Panc1 (cell line): ENCODE data around the gene MLLT3.

Experiments used
- POLR2AphosphoS5 ChIP-seq: IDR thresholded peaks from 2 replicates; pipeline ENCODE4 v1.6.1; 2012; ENCODE audit warnings: mild to moderate bottlenecking, low read depth, low read length, moderate library complexity
- SIN3A ChIP-seq: IDR thresholded peaks from 2 replicates; pipeline ENCODE4 v1.6.1; 2012; ENCODE audit warnings: low read depth, mild to moderate bottlenecking, low read length, moderate library complexity, borderline replicate concordance; ENCODE audit not compliant: insufficient read depth
- TF ChIP-seq, protein P1 (sequence below), 2 experiments: IDR thresholded peaks; 2 replicates each; pipeline ENCODE4 v1.6.1; 2011 to 2012; ENCODE audit warnings: low read depth in 2 of 2, control low read depth in 1 of 2, low read length in 1 of 2, mild to moderate bottlenecking in 1 of 2, moderate library complexity in 1 of 2; ENCODE audit not compliant: insufficient read depth in 1 of 2
- TF ChIP-seq, protein P2 (sequence below): fragments of 450-650 bp; IDR thresholded peaks from 2 replicates; pipeline ENCODE4 v1.5.1; 2017; ENCODE audit warnings: mild to moderate bottlenecking

DNA sequence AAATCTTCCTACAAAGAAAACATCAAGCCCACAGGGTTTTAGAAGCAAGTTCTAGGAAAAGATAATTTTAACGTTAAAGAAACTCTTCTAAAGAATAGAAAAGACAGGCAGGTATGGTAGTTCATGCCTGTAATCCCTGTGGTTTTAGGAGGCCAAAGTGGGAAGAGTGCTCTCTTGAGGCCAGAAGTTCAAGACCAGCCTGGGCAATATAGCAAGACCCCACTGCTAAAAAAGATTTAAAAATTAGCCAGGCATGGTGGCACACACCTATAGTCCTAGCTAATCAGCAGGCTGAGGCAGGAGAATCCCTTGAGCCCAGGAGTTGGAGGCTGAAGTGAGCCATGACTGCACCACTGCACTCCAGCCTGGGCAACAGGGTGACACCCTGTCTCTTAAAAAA is 193.3 kb downstream of the MLLT3 start:
- TF ChIP-seq POLR2AphosphoS5, result no peak
- TF ChIP-seq, protein P1, sequence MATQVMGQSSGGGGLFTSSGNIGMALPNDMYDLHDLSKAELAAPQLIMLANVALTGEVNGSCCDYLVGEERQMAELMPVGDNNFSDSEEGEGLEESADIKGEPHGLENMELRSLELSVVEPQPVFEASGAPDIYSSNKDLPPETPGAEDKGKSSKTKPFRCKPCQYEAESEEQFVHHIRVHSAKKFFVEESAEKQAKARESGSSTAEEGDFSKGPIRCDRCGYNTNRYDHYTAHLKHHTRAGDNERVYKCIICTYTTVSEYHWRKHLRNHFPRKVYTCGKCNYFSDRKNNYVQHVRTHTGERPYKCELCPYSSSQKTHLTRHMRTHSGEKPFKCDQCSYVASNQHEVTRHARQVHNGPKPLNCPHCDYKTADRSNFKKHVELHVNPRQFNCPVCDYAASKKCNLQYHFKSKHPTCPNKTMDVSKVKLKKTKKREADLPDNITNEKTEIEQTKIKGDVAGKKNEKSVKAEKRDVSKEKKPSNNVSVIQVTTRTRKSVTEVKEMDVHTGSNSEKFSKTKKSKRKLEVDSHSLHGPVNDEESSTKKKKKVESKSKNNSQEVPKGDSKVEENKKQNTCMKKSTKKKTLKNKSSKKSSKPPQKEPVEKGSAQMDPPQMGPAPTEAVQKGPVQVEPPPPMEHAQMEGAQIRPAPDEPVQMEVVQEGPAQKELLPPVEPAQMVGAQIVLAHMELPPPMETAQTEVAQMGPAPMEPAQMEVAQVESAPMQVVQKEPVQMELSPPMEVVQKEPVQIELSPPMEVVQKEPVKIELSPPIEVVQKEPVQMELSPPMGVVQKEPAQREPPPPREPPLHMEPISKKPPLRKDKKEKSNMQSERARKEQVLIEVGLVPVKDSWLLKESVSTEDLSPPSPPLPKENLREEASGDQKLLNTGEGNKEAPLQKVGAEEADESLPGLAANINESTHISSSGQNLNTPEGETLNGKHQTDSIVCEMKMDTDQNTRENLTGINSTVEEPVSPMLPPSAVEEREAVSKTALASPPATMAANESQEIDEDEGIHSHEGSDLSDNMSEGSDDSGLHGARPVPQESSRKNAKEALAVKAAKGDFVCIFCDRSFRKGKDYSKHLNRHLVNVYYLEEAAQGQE (IDR thresholded peaks at IDR 0.05; ENCODE audit: insufficient read depth in 1 of 2, low read depth in 2 of 2, low read length in 1 of 2), result no peak
- TF ChIP-seq, protein P2, sequence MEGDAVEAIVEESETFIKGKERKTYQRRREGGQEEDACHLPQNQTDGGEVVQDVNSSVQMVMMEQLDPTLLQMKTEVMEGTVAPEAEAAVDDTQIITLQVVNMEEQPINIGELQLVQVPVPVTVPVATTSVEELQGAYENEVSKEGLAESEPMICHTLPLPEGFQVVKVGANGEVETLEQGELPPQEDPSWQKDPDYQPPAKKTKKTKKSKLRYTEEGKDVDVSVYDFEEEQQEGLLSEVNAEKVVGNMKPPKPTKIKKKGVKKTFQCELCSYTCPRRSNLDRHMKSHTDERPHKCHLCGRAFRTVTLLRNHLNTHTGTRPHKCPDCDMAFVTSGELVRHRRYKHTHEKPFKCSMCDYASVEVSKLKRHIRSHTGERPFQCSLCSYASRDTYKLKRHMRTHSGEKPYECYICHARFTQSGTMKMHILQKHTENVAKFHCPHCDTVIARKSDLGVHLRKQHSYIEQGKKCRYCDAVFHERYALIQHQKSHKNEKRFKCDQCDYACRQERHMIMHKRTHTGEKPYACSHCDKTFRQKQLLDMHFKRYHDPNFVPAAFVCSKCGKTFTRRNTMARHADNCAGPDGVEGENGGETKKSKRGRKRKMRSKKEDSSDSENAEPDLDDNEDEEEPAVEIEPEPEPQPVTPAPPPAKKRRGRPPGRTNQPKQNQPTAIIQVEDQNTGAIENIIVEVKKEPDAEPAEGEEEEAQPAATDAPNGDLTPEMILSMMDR, result no peak
- TF ChIP-seq SIN3A, result no peak
